Measurements from ENCODE around the gene EPS15. TPM values are rescaled to one million over a fixed set of nuclear protein-coding genes. Genes with fewer than 3 reads are reported as not detected.
"Not testable (repeated sequence)": the region's sequence is repeated elsewhere in the genome, so short reads cannot be mapped to it uniquely, and the experiment has no call there.

The EPS15 gene
- total RNA-seq, 1 donor from 2014 or later = 20.6 TPM

DNA sequence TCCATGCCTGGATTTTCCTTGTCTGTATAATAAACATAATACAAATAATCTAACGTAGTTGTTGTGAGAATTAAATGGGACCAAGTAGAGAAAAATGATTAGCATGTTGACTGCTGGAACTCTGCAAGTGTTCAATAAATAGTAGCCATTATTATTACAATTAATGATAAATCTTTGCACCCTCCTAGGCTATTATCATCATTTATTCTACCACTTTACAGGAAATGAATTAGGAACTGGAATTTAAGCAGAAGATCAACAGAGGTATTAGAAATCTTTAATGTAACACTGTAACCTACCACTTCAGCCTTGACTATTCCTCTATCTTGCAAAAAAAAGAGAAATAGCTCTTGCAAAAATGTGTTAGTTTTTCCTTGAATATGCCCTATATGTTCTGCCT lies 126.8 kb downstream of the EPS15 start:
- no peak overlapping the region for H3K4me3 ChIP-seq (ENCODE audit: low read depth, low read length)
- TF ChIP-seq, protein P1, sequence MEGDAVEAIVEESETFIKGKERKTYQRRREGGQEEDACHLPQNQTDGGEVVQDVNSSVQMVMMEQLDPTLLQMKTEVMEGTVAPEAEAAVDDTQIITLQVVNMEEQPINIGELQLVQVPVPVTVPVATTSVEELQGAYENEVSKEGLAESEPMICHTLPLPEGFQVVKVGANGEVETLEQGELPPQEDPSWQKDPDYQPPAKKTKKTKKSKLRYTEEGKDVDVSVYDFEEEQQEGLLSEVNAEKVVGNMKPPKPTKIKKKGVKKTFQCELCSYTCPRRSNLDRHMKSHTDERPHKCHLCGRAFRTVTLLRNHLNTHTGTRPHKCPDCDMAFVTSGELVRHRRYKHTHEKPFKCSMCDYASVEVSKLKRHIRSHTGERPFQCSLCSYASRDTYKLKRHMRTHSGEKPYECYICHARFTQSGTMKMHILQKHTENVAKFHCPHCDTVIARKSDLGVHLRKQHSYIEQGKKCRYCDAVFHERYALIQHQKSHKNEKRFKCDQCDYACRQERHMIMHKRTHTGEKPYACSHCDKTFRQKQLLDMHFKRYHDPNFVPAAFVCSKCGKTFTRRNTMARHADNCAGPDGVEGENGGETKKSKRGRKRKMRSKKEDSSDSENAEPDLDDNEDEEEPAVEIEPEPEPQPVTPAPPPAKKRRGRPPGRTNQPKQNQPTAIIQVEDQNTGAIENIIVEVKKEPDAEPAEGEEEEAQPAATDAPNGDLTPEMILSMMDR (conservative IDR thresholded peaks at IDR 0.05; ENCODE audit: low read depth, low read length) = no peak
- DNase-seq (ENCODE audit: low read depth) = no peak

DNA sequence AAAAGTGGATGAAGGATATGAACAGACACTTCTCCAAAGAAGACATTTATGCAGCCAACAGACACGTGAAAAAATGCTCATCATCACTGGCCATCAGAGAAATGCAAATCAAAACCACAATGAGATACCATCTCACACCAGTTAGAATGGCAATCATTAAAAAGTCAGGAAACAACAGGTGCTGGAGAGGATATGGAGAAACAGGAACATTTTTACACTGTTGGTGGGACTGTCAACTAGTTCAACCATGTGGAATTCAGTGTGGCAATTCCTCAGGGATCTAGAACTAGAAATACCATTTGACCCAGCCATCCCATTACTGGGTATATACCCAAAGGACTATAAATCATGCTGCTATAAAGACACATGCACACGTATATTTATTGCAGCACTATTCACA lies 128.4 kb downstream of the EPS15 start:
- DNase-seq (ENCODE audit: low read depth); H3K4me3 ChIP-seq (ENCODE audit: low read depth, low read length): not testable (repeated sequence)

DNA sequence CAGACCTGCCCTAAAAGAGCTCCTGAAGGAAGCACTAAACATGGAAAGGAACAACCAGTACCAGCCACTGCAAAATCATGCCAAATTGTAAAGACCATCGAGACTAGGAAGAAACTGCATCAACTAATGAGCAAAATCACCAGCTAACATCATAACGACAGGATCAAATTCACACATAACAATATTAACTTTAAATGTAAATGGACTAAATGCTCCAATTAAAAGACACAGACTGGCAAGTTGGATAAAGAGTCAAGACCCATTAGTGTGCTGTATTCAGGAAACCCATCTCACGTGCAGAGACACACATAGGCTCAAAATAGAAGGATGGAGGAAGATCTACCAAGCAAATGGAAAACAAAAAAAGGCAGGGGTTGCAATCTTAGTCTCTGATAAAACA lies 131.8 kb downstream of the EPS15 start:
- DNase-seq (ENCODE audit: low read depth); H3K4me3 ChIP-seq (ENCODE audit: low read depth, low read length): not testable (repeated sequence)

DNA sequence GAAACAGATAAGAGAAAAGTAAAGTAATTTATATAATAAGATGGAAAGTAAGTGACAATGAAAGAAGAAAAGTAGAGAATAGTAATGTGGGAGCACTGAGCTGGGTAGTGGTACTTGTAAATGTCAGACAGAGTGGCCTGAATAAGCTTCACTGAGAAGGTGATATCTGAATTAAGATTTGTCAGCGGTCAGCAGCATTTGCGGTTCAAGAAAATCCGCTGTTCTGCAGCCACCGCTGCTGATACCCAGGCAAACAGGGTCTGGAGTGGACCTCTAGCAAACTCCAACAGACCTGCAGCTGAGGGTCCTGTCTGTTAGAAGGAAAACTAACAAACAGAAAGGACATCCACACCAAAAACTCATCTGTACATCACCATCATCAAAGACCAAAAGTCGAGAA lies 132.8 kb downstream of the EPS15 start:
- H3K4me3 ChIP-seq (ENCODE audit: low read depth, low read length); DNase-seq (ENCODE audit: low read depth): not testable (repeated sequence)

DNA sequence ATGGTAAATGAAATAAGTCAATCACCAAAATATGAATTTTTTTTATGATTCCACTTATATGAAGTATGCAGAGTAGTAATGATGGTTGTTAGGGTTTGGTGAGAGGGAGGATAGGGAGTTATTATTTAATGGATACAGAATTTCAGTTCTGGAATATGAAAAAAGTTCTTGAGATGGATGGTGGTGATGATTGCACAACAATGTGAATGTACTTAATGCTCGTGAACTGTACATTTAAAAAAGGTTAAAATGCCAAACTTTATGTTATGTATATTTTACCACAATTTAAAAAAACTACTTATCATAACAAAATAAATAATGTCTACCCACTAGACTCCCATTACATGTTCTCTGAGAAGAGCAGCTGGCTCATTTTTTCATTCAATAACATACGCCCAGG lies 133.3 kb downstream of the EPS15 start:
- TF ChIP-seq, protein P1 (conservative IDR thresholded peaks at IDR 0.05; ENCODE audit: low read depth, low read length) = no peak
- no peak for DNase-seq (ENCODE audit: low read depth)
- H3K4me3 ChIP-seq (ENCODE audit: low read depth, low read length) = no peak overlapping the region

DNA sequence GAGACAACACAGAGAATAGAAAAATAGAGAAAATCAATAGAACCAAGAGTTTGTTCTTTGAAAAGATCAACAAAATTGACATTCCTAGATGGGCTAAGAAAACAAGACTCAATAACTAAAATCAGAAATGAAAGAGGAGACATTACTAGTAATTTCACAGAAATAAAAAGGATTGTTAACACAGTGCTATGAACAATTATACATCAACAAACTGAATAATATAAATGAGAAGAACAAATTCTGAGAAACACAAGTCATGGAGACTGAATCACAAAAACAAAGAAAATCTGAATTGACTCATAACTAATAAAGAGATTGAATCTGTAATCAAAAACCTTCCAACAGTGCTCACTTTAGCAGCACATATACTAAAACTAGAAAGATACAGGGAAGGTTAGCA lies 137.1 kb downstream of the EPS15 start:
- TF ChIP-seq, protein P1 (conservative IDR thresholded peaks at IDR 0.05; ENCODE audit: low read depth, low read length) = no peak
- H3K4me3 ChIP-seq (ENCODE audit: low read depth, low read length) = no peak overlapping the region
- no peak for DNase-seq (ENCODE audit: low read depth)

DNA sequence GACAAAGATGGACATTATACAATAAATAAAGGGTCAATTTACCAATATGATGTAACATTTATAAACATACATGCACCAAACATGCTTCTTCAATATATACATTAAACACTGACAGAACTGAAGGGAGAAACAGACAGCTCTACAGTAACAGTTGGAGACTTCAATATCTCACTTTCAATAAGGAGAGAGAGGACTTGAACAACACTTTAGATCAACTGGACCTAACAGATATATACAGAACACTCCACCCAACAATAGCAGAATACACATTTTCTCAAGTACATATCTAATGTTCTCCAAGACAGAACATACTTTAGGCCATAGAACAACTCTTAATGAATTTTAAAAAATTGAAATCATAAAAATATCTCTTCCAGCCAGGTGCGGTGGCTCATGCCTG lies 138.1 kb downstream of the EPS15 start:
- TF ChIP-seq, protein P1 (conservative IDR thresholded peaks at IDR 0.05; ENCODE audit: low read depth, low read length) = no peak
- DNase-seq (ENCODE audit: low read depth) = no peak
- H3K4me3 ChIP-seq (ENCODE audit: low read depth, low read length) = no peak overlapping the region

DNA sequence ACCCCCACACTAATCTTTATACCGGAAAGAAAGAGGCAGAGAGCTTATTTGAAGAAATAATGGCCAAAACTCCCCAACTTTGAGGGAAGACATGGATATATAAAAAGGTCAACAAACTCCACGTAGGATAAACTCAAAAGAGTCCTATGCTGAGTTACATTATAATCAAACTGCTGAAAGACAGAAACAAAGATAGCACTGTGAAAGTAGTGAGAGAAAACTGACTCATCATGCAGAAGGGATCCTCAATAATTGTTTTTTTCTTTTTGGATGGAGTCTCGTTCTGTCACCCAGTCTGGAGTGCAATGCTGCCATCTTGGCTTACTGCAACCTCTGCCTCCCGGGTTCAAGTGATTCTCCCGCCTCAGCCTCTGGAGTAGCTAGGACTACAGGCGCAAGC lies 140.2 kb downstream of the EPS15 start:
- H3K4me3 ChIP-seq (ENCODE audit: low read depth, low read length) = no peak overlapping the region
- TF ChIP-seq, protein P1 (conservative IDR thresholded peaks at IDR 0.05; ENCODE audit: low read depth, low read length) = no peak

DNA sequence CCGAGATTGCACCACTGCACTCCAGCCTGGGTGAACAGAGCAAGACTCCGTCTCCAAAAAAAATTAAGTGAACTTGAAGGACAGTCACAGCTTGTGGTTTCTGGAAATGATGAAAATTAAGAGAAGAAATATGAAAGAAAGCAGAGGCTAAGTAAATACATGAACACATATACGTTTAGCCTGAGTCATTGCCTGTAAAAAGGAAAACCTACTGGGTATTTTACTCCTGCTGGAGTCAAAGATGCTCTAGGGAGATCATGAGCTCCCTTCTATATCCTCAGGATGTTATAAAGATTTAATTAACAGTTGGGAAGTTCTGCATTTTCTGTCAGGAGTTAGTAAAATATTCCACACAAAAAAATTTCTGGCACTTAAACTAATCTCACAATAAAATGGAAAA lies 145.2 kb downstream of the EPS15 start:
- H3K4me3 ChIP-seq (ENCODE audit: low read depth, low read length) = no peak overlapping the region
- TF ChIP-seq, protein P1 (conservative IDR thresholded peaks at IDR 0.05; ENCODE audit: low read depth, low read length) = no peak
- DNase-seq (ENCODE audit: low read depth) = no peak

More for the DNA sequence above, 140.2 kb downstream of the EPS15 start:
- no peak for DNase-seq (ENCODE audit: low read depth)

All from epithelial cell of proximal tubule (primary cell).